Lower lobe of right lung (tissue), 2 donors: ENCODE measurements around the gene HOXA10. TPM values are rescaled to one million over a fixed set of nuclear protein-coding genes. Genes with fewer than 3 reads are reported as not detected.

Source experiments
- ATAC-seq, 2 donors: fragments of 200-7000 bp; cut with Tn5 transposase; one replicate each; pipeline ENCODE4 v1.9.1; 2020 to 2022; ENCODE audit warnings: mild to moderate bottlenecking in 2 of 2, moderate library complexity in 2 of 2
- DNase-seq: peaks from one replicate; pipeline ENCODE4 v3.0.0-alpha.2; 2020
- H3K27ac ChIP-seq: fragments of 200-600 bp; one replicate; pipeline ENCODE4 v1.8.0; 2022
- H3K27me3 ChIP-seq: fragments of 200-600 bp; one replicate; pipeline ENCODE4 v1.8.0; 2022; ENCODE audit warnings: low read depth
- H3K36me3 ChIP-seq: fragments of 200-600 bp; one replicate; pipeline ENCODE4 v1.8.0; 2022; ENCODE audit warnings: mild to moderate bottlenecking
- H3K4me1 ChIP-seq: fragments of 200-600 bp; one replicate; pipeline ENCODE4 v1.8.0; 2022
- H3K4me3 ChIP-seq: fragments of 200-600 bp; one replicate; pipeline ENCODE4 v1.8.0; 2022; ENCODE audit warnings: mild to moderate bottlenecking
- H3K9me3 ChIP-seq: fragments of 200-600 bp; one replicate; pipeline ENCODE4 v1.8.0; 2022
- intact Hi-C: fragments of 100-400 bp; cut with DNase I; formaldehyde crosslinking; loops from one replicate; pipeline ENCODE4 v1.11.0; 2022
- total RNA-seq: library from RNA; stranded (reverse); fragmentation: NEBNext Ultra II Directional; extraction: Animal tissue kit (Norgen Biotek cat#: 25700); gene quantifications from one replicate; pipeline ENCODE4 v1.2.1, GENCODE V29; 2021
- TF ChIP-seq, protein P1 (sequence below): fragments of 200-600 bp; IDR thresholded peaks from one replicate; pipeline ENCODE4 v1.8.0; 2022; ENCODE audit warnings: antibody characterized with exemption, mild to moderate bottlenecking
- donor health status: DM: no; HTN: yes; CAD: no; lungs with severe emphysema.

Gene HOXA10
- total RNA-seq, 1 donor from 2014 or later: 0.38 TPM

DNA sequence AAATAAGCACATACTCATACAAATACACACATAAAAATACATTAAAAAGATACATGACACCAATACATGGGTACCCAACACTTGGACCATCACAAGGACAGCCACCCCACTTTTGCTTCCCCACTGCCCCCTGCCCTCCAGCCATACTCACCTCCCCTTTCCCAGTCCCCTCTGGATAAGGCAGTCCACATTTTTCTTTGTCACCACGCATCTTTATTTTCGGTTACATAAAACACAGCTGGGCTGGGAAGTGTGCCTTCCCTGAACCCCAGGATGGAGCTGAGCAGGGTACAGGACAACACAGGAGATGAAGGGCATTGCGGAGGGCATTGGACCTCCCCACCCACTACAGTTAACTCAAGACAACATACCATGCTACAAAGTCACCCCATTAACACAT is 20.6 kb downstream of the HOXA10 start:
- TF ChIP-seq, protein P1, sequence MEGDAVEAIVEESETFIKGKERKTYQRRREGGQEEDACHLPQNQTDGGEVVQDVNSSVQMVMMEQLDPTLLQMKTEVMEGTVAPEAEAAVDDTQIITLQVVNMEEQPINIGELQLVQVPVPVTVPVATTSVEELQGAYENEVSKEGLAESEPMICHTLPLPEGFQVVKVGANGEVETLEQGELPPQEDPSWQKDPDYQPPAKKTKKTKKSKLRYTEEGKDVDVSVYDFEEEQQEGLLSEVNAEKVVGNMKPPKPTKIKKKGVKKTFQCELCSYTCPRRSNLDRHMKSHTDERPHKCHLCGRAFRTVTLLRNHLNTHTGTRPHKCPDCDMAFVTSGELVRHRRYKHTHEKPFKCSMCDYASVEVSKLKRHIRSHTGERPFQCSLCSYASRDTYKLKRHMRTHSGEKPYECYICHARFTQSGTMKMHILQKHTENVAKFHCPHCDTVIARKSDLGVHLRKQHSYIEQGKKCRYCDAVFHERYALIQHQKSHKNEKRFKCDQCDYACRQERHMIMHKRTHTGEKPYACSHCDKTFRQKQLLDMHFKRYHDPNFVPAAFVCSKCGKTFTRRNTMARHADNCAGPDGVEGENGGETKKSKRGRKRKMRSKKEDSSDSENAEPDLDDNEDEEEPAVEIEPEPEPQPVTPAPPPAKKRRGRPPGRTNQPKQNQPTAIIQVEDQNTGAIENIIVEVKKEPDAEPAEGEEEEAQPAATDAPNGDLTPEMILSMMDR: no peak
- Histone ChIP-seq H3K36me3 (no peaks in the 10 kb centered on the region), H3K4me1 (peaks cover 62% of the 10 kb centered on the region), H3K4me3 (no peak overlapping the region), H3K27ac (no peak overlapping the region), H3K9me3 (no peaks in the 10 kb centered on the region), H3K27me3 (peaks cover 94% of the 10 kb centered on the region)
- ATAC-seq: no peak
- no peak for DNase-seq
- intact Hi-C loops: loop anchor here (10.0 kb wide), 1 partner anchor 779 kb away; no protein-coding TSS in a partner anchor

DNA sequence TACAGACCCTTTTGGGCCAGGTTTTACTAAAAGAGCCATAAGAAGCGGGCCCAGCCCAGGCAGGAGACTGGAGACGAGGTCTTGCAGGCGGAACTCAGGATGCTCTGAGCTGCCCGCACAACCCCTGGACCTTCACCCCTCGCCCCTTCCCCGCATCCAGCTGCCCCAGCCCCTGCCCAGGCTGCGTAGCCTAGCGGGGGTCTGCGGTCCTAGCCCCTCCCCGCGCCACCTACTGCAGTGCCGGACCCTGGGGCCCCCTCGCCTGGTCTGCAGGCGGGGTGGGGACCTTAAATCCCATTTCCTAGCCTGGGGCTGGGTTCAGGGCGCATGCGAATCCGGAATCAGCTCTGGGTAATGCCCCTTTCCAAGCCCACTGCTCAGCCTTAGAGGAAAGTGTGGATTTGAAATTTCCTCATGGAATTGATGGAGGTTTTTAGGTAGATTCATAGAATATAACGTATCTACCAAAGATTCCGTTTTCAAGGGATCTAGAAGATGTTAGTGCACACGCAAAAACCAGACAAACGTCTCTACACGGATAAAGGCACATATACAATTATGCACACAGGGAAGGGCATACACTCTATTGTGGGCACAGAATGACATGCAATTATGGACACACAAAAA is 21.2 kb downstream of the HOXA10 start:
- intact Hi-C loops: loop anchor here (10.0 kb wide), 1 partner anchor 778 kb away; no protein-coding TSS in a partner anchor
- Histone ChIP-seq H3K4me3 (peak overlapping the region; percentile 60), H3K27me3 (peaks cover 94% of the 10 kb centered on the region), H3K9me3 (no peaks in the 10 kb centered on the region), H3K27ac (peak overlapping the region; percentile 89), H3K36me3 (no peaks in the 10 kb centered on the region), H3K4me1 (peaks cover 66% of the 10 kb centered on the region)
- TF ChIP-seq, protein P1: no peak
- ATAC-seq (no peak), DNase-seq (peak; percentile 48)

GRCh38 chr7:27151931-27152815 is 21.9 kb downstream of the HOXA10 start, which contains the start of gene HOXA3:
HOXA3 (minus strand) TSS chr7:27152583; CDS start chr7:27110640, 41,943 bp downstream.
- peaks cover 94% of the 10 kb centered on the region for H3K27me3 ChIP-seq
- peaks cover 72% of the 10 kb centered on the region for H3K4me1 ChIP-seq
- TF ChIP-seq, protein P1: no peak
- H3K27ac ChIP-seq: peak within 1 kb of the TSS; percentile 89
- H3K36me3 ChIP-seq: no peaks in the 10 kb centered on the region
- DNase-seq: peak; percentile 59
- ATAC-seq: peak; percentile 7 to 11
- intact Hi-C loops: loop anchor here (10.0 kb wide), 1 partner anchor 777 kb away; no protein-coding TSS in a partner anchor
- H3K9me3 ChIP-seq: no peaks in the 10 kb centered on the region
- H3K4me3 ChIP-seq: peak within 1 kb of the TSS; percentile 60

DNA sequence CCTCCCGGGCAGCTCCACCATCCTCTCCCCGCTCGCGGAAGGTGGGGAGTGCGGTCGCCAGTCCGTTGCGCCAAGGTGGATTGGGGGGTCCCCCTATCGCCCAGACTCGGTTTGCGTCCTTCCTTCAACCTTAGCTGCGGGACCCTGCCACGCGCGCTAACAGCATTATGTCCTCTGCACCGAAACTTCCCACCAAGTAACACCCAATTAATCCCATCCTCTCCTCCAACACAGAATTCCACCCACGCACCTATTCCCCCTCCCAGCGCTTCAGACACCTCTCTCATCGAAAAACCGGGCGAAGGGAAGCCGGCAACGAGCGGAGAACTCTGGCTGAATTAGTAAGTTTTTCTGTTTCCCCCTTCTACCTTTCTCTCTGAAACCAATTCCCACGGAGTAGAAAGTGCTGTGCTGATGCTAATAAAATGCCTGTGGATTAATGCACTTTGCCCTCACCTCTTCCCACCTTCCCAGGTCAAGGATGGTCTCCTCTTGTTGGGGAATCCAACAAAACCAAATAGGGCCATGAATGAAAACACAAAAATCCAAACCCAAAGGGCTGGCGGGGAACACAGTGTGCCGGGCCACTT is 22.7 kb downstream of the HOXA10 start:
- Histone ChIP-seq H3K4me3 (peak overlapping the region; percentile 60), H3K36me3 (no peaks in the 10 kb centered on the region), H3K9me3 (no peaks in the 10 kb centered on the region), H3K27me3 (peaks cover 94% of the 10 kb centered on the region), H3K4me1 (peaks cover 69% of the 10 kb centered on the region), H3K27ac (peak overlapping the region; percentile 89)
- intact Hi-C loops: loop anchor here (10.0 kb wide), 1 partner anchor 777 kb away; no protein-coding TSS in a partner anchor
- ATAC-seq: no peak
- peak; percentile 50 for DNase-seq
- TF ChIP-seq, protein P1: no peak
